ENCODE results near the gene KMO. TPM values are rescaled to one million over a fixed set of nuclear protein-coding genes. Genes with fewer than 3 reads are reported as not detected.
A peak's percentile ranks its signal among the peaks of the same experiment; 100 is the strongest.

The KMO gene
- total and polyA plus RNA-seq, 2 donors from 2014 or later, result 2.3 to 35.5 TPM

- no peak for FAIRE-seq
- Histone ChIP-seq H3K9ac (ENCODE audit: low read length in 3 of 3) (no peak overlapping the region), H3K27me3 (ENCODE audit: control insufficient read depth, insufficient read depth, low read length) (no peaks in the 10 kb centered on the region), H3K4me3 (ENCODE audit: low read length in 3 of 3) (no peak overlapping the region), H3K36me3 (ENCODE audit: control insufficient read depth in 2 of 3, insufficient read depth in 3 of 3, low read length in 3 of 3) (no peaks in the 10 kb centered on the region), H3K27ac (ENCODE audit: low read depth in 2 of 2, low read length in 2 of 2) (no peak overlapping the region), H3K9me3 (ENCODE audit: control insufficient read depth in 2 of 3, insufficient read depth in 1 of 3, low read length in 3 of 3) (no peaks in the 10 kb centered on the region), H3K4me1 (ENCODE audit: control insufficient read depth in 2 of 3, insufficient read depth in 2 of 3, low read depth in 1 of 3, low read length in 3 of 3) (no peaks in the 10 kb centered on the region)
- DNase-seq, result peak in 1 of 5 donors; percentile 18
- intact Hi-C loops (cut with DNase I), result no loop called here
- no peak for TF ChIP-seq CTCF (IDR thresholded peaks at IDR 0.05; ENCODE audit: borderline replicate concordance, extremely low read depth, insufficient read depth)
Observed at GRCh38 chr1:241553886-241554592, 21.9 kb downstream of the KMO start.

- no peak for TF ChIP-seq CTCF (IDR thresholded peaks at IDR 0.05; ENCODE audit: borderline replicate concordance, extremely low read depth, insufficient read depth)
- no peak overlapping the region for H3K4me3 ChIP-seq (ENCODE audit: low read length in 3 of 3)
- H3K9me3 ChIP-seq (ENCODE audit: control insufficient read depth in 2 of 3, insufficient read depth in 1 of 3, low read length in 3 of 3), result no peaks in the 10 kb centered on the region
- H3K27me3 ChIP-seq (ENCODE audit: control insufficient read depth, insufficient read depth, low read length), result no peaks in the 10 kb centered on the region
- no peak overlapping the region for H3K27ac ChIP-seq (ENCODE audit: low read depth in 2 of 2, low read length in 2 of 2)
- intact Hi-C loops (cut with DNase I), result no loop called here
- no peak for FAIRE-seq
- no peaks in the 10 kb centered on the region for H3K36me3 ChIP-seq (ENCODE audit: control insufficient read depth in 2 of 3, insufficient read depth in 3 of 3, low read length in 3 of 3)
- H3K4me1 ChIP-seq (ENCODE audit: control insufficient read depth in 2 of 3, insufficient read depth in 2 of 3, low read depth in 1 of 3, low read length in 3 of 3), result peaks cover 0 to 4% (median 0%) of the 10 kb centered on the region in 3 donors
- DNase-seq, result no peak
- H3K9ac ChIP-seq (ENCODE audit: low read length in 3 of 3), result no peak overlapping the region
Observed at GRCh38 chr1:241555526-241555925, 23.3 kb downstream of the KMO start.

- no peak for TF ChIP-seq CTCF (IDR thresholded peaks at IDR 0.05; ENCODE audit: borderline replicate concordance, extremely low read depth, insufficient read depth)
- H3K27ac ChIP-seq (ENCODE audit: low read depth in 2 of 2, low read length in 2 of 2), result no peak overlapping the region
- H3K4me3 ChIP-seq (ENCODE audit: low read length in 3 of 3), result no peak overlapping the region
- no peak for FAIRE-seq
- H3K27me3 ChIP-seq (ENCODE audit: control insufficient read depth, insufficient read depth, low read length), result no peaks in the 10 kb centered on the region
- peaks cover 0 to 12% (median 0%) of the 10 kb centered on the region in 3 donors for H3K4me1 ChIP-seq (ENCODE audit: control insufficient read depth in 2 of 3, insufficient read depth in 2 of 3, low read depth in 1 of 3, low read length in 3 of 3)
- intact Hi-C loops (cut with DNase I), result no loop called here
- H3K36me3 ChIP-seq (ENCODE audit: control insufficient read depth in 2 of 3, insufficient read depth in 3 of 3, low read length in 3 of 3), result peaks cover 0 to under 1% (median 0%) of the 10 kb centered on the region in 3 donors
- no peak for DNase-seq
- H3K9ac ChIP-seq (ENCODE audit: low read length in 3 of 3), result no peak overlapping the region
- no peaks in the 10 kb centered on the region for H3K9me3 ChIP-seq (ENCODE audit: control insufficient read depth in 2 of 3, insufficient read depth in 1 of 3, low read length in 3 of 3)
Observed at GRCh38 chr1:241557031-241557430, 24.9 kb downstream of the KMO start.

All from kidney (tissue), 14 donors.